ENCODE data around the gene AMER1. TPM values are rescaled to one million over a fixed set of nuclear protein-coding genes. Genes with fewer than 3 reads are reported as not detected.

AMER1 gene
- total RNA-seq, 4 donors from 2014 or later: 1.6 to 8.2 (median 5.3) TPM

GRCh38 chrX:64192040-64192439 lies 13.5 kb downstream of the AMER1 start:
- whole genome bisulfite sequencing, 2 donors (ENCODE audit: low coverage in 1 of 2): 66 to 80% methylated on average over 2 to 3 of the region's 3 CpGs
- DNase-seq: no peak
- Histone ChIP-seq H3K4me3 (no peak overlapping the region), H3K9me3 (no peaks in the 10 kb centered on the region), H3K36me3 (no peaks in the 10 kb centered on the region), H3K27me3 (no peaks in the 10 kb centered on the region), H3K27ac (no peak overlapping the region), H3K4me1 (no peaks in the 10 kb centered on the region)
- intact Hi-C loops (cut with DNase I; ENCODE audit: low total_unique reads): no loop called here
- in situ Hi-C loops (cut with MboI; ENCODE audit: low pct_ligation_motif_present in 1 of 4, low pct_unique_long_range_greater_than_20kb in 1 of 4, low sequenced_read_pairs in 3 of 4): no loop called here
- TF ChIP-seq POLR2A (IDR thresholded peaks at IDR 0.05): no peak
- no peak for TF ChIP-seq EP300 (IDR thresholded peaks at IDR 0.05; ENCODE audit: low read depth)
- TF ChIP-seq POLR2AphosphoS5 (IDR thresholded peaks at IDR 0.05): no peak
- TF ChIP-seq, protein P1, sequence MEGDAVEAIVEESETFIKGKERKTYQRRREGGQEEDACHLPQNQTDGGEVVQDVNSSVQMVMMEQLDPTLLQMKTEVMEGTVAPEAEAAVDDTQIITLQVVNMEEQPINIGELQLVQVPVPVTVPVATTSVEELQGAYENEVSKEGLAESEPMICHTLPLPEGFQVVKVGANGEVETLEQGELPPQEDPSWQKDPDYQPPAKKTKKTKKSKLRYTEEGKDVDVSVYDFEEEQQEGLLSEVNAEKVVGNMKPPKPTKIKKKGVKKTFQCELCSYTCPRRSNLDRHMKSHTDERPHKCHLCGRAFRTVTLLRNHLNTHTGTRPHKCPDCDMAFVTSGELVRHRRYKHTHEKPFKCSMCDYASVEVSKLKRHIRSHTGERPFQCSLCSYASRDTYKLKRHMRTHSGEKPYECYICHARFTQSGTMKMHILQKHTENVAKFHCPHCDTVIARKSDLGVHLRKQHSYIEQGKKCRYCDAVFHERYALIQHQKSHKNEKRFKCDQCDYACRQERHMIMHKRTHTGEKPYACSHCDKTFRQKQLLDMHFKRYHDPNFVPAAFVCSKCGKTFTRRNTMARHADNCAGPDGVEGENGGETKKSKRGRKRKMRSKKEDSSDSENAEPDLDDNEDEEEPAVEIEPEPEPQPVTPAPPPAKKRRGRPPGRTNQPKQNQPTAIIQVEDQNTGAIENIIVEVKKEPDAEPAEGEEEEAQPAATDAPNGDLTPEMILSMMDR (IDR thresholded peaks at IDR 0.05): no peak

DNA sequence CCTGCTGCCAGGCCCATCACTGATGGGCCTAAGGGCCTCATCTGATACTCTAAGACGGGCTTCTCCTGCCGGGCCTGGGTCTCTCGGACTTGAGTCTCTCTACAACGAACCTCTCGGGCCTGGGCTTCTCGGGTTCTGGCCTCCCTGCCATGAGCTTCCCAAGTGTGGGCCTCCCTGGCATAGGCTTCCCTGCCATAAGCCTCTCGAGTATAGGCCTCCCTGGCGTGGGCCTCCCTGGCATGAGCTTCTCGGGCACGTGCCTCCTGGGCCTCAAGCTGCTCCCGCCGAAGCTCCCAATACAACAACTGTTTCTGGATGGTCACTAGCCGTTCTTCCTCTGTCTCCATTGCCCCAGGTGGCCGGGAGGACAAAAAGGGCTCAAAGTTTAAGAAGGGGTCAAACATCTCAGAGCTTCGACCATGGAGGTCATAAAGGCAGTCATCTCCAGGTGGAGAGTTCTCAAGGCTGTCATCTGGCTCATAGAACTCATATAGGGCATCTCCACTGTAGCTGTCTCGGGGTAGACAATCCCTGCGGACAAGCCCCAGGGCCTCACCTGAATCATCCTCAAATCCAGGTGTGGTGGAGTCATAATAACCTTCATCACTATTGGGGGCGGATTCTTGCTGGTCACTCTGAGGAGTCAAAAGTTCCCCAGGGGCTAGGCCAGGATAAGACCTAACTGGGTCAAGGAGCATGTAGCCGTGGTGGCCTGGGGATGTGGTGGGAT lies 14.1 kb downstream of the AMER1 start:
- TF ChIP-seq POLR2AphosphoS5 (IDR thresholded peaks at IDR 0.05) (no peak), POLR2A (IDR thresholded peaks at IDR 0.05) (no peak), EP300 (IDR thresholded peaks at IDR 0.05; ENCODE audit: low read depth) (no peak)
- TF ChIP-seq, protein P1 (IDR thresholded peaks at IDR 0.05): no peak
- no peak for DNase-seq
- Histone ChIP-seq H3K27ac (no peak overlapping the region), H3K4me3 (no peak overlapping the region), H3K9me3 (no peaks in the 10 kb centered on the region), H3K36me3 (no peaks in the 10 kb centered on the region), H3K27me3 (no peaks in the 10 kb centered on the region), H3K4me1 (no peaks in the 10 kb centered on the region)
- intact Hi-C loops (cut with DNase I; ENCODE audit: low total_unique reads) (no loop called here), in situ Hi-C loops (cut with MboI; ENCODE audit: low pct_ligation_motif_present in 1 of 4, low pct_unique_long_range_greater_than_20kb in 1 of 4, low sequenced_read_pairs in 3 of 4) (no loop called here)
- 92% methylated on average over 19 of the region's 19 CpGs; no CpG with 5 or more reads in 1 of the 2 donors for WGBS, 2 donors (ENCODE audit: low coverage in 1 of 2)

- no peaks in the 10 kb centered on the region for H3K36me3 ChIP-seq
Measured at GRCh38 chrX:64190136-64190740, 15.3 kb downstream of the AMER1 start.

DNA sequence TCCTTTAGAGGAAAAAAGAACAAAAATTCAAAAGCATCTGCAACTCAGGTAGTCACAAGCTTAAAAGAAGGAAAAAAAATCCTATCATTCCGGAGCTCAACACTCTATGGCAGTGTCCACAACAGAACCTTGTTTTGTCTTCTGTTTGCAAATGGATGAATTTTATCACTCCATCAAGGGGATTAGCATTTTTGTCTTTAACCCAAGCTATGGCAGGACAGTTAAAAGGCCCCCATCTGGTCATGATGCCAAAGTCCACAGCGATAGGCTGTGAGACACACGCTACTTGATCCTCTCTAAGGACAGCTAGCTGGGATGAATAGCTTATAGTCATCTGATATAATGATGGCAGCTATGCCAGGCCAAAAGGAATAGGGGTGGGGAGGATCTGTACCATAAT lies 16.6 kb downstream of the AMER1 start:
- intact Hi-C loops (cut with DNase I; ENCODE audit: low total_unique reads): no loop called here
- H3K4me3 ChIP-seq: no peak overlapping the region

More at GRCh38 chrX:64190136-64190740, 15.3 kb downstream of the AMER1 start:
- no peaks in the 10 kb centered on the region for H3K4me1 ChIP-seq
- no peak for DNase-seq
- in situ Hi-C loops (cut with MboI; ENCODE audit: low pct_ligation_motif_present in 1 of 4, low pct_unique_long_range_greater_than_20kb in 1 of 4, low sequenced_read_pairs in 3 of 4): no loop called here
- H3K27me3 ChIP-seq: no peaks in the 10 kb centered on the region
- no peaks in the 10 kb centered on the region for H3K9me3 ChIP-seq
- intact Hi-C loops (cut with DNase I; ENCODE audit: low total_unique reads): no loop called here
- no peak overlapping the region for H3K4me3 ChIP-seq
- no peak overlapping the region for H3K27ac ChIP-seq
- WGBS, 2 donors (ENCODE audit: low coverage in 1 of 2): 73% methylated on average over 10 of the region's 10 CpGs; no CpG with 5 or more reads in 1 of the 2 donors
- no peak for TF ChIP-seq POLR2A (IDR thresholded peaks at IDR 0.05)
- no peak for TF ChIP-seq EP300 (IDR thresholded peaks at IDR 0.05; ENCODE audit: low read depth)
- TF ChIP-seq, protein P1 (IDR thresholded peaks at IDR 0.05): no peak
- TF ChIP-seq POLR2AphosphoS5 (IDR thresholded peaks at IDR 0.05): no peak

More for the DNA sequence above, 16.6 kb downstream of the AMER1 start:
- 92% methylated on average over 3 of the region's 3 CpGs; no CpG with 5 or more reads in 1 of the 2 donors for WGBS, 2 donors (ENCODE audit: low coverage in 1 of 2)
- Histone ChIP-seq H3K4me1 (no peaks in the 10 kb centered on the region), H3K9me3 (no peaks in the 10 kb centered on the region), H3K36me3 (no peaks in the 10 kb centered on the region), H3K27ac (no peak overlapping the region), H3K27me3 (no peaks in the 10 kb centered on the region)
- DNase-seq: no peak
- in situ Hi-C loops (cut with MboI; ENCODE audit: low pct_ligation_motif_present in 1 of 4, low pct_unique_long_range_greater_than_20kb in 1 of 4, low sequenced_read_pairs in 3 of 4): no loop called here
- no peak for TF ChIP-seq POLR2A (IDR thresholded peaks at IDR 0.05)
